ENCODE results near the gene OOSP4B. TPM values are rescaled to one million over a fixed set of nuclear protein-coding genes. Genes with fewer than 3 reads are reported as not detected.
"Not testable (repeated sequence)": the region's sequence is repeated elsewhere in the genome, so short reads cannot be mapped to it uniquely, and the experiment has no call there.

The OOSP4B gene
- total and polyA plus RNA-seq, 2 donors = 0.07 TPM; not detected in 1

DNA sequence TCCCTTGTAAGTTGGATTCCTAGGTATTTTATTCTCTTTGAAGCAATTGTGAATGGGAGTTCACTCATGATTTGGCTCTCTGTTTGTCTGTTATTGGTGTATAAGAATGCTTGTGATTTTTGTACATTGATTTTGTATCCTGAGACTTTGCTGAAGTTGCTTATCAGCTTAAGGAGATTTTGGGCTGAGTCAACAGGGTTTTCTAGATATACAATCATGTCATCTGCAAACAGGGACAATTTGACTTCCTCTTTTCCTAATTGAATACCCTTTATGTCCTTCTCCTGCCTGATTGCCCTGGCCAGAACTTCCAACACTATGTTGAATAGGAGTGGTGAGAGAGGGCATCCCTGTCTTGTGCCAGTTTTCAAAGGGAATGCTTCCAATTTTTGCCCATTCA, 33.4 kb downstream of the OOSP4B start:
- not testable (repeated sequence) for H3K4me1 ChIP-seq (ENCODE audit: control insufficient read depth in 2 of 2, insufficient read depth in 2 of 2, low read length in 2 of 2); H3K27me3 ChIP-seq (ENCODE audit: control insufficient read depth in 2 of 2, insufficient read depth in 1 of 2, low read length in 1 of 2); H3K36me3 ChIP-seq (ENCODE audit: control insufficient read depth in 2 of 2, insufficient read depth in 2 of 2, low read length in 1 of 2); DNase-seq (ENCODE audit: low read depth in 6 of 9, low spot score in 9 of 9); H3K27ac ChIP-seq (ENCODE audit: low read depth in 1 of 2, low read length in 1 of 2); H3K9me3 ChIP-seq (ENCODE audit: control insufficient read depth in 2 of 2, insufficient read depth in 1 of 2, low read length in 1 of 2); H3K4me3 ChIP-seq (ENCODE audit: low read length in 2 of 2)

DNA sequence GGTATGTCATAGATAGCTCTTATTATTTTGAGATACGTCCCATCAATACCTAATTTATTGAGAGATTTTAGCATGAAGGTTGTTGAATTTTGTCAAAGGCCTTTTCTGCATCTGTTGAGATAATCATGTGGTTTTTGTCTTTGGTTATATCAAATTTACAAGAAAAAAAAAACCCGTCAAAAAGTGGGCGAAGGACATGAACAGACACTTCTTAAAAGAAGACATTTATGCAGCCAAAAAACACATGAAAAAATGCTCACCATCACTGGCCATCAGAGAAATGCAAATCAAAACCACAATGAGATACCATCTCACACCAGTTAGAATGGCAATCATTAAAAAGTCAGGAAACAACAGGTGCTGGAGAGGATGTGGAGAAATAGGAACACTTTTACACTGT, 33.9 kb downstream of the OOSP4B start:
- not testable (repeated sequence) for DNase-seq (ENCODE audit: low read depth in 6 of 9, low spot score in 9 of 9); H3K4me1 ChIP-seq (ENCODE audit: control insufficient read depth in 2 of 2, insufficient read depth in 2 of 2, low read length in 2 of 2); H3K27me3 ChIP-seq (ENCODE audit: control insufficient read depth in 2 of 2, insufficient read depth in 1 of 2, low read length in 1 of 2); H3K4me3 ChIP-seq (ENCODE audit: low read length in 2 of 2); H3K36me3 ChIP-seq (ENCODE audit: control insufficient read depth in 2 of 2, insufficient read depth in 2 of 2, low read length in 1 of 2); H3K27ac ChIP-seq (ENCODE audit: low read depth in 1 of 2, low read length in 1 of 2); H3K9me3 ChIP-seq (ENCODE audit: control insufficient read depth in 2 of 2, insufficient read depth in 1 of 2, low read length in 1 of 2)
- WGBS = 82% methylated on average over 3 of the region's 3 CpGs

DNA sequence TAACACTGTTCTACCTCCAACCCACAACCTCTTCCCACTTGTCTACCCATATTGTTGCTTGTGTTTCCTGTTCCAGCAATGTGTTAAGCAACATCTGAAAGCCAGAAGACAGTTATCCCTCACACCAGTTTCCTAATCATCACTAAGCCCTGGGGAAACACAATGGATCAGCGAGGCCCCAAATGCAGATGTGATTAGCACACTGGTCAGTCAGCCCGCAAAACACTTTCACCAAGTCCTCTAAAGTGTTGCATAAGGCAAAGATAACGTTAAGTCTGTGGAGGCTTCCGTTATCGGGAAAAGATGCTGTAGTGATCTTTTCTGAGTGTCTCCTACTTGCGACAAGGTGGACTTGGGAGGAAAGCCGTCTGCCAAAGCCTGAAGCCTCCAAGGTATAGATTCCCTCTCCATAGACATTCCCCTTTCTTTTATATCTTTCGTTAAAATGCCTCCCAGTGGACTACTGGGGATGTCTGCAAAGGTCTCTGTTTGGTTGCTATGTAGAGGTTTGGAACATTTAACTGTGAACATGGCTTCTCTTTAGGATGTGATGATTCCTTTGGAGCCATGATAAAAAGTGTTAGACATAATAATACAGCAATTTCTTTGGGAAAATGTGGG, 39.5 kb downstream of the OOSP4B start, which contains the start of gene MS4A3:
TSS of gene MS4A3 (plus strand) at position 317 of the 621 bp plus-strand sequence. CDS start 4,496 bp downstream, outside the sequence.
- Histone ChIP-seq H3K36me3 (ENCODE audit: control insufficient read depth in 2 of 2, insufficient read depth in 2 of 2, low read length in 1 of 2) (no peaks in the 10 kb centered on the region), H3K4me1 (ENCODE audit: control insufficient read depth in 2 of 2, insufficient read depth in 2 of 2, low read length in 2 of 2) (no peaks in the 10 kb centered on the region), H3K27ac (ENCODE audit: low read depth in 1 of 2, low read length in 1 of 2) (no peak within 1 kb of the TSS), H3K27me3 (ENCODE audit: control insufficient read depth in 2 of 2, insufficient read depth in 1 of 2, low read length in 1 of 2) (no peaks in the 10 kb centered on the region), H3K9me3 (ENCODE audit: control insufficient read depth in 2 of 2, insufficient read depth in 1 of 2, low read length in 1 of 2) (no peaks in the 10 kb centered on the region), H3K4me3 (ENCODE audit: low read length in 2 of 2) (no peak within 1 kb of the TSS)
- WGBS = 91% methylated on average over 8 of the region's 8 CpGs
- no peak for DNase-seq (ENCODE audit: low read depth in 6 of 9, low spot score in 9 of 9)

DNA sequence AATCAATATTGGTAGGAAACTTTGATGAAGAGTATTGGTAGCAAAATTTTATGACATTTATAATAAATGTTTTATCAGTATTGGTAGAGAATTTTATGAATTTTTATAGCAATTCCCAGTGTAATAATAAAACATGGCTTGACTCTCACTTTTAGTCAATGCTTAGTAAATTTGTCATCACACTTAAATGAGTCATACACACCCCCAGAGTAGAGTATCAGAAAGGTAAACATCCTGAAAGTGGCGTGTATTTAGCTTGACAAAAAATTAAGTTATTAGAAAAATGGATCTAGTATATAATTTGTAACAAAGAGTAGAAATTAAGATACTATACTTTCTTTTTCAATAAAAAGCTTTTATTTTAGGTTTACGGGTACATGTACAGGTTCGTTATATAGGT, 42.1 kb downstream of the OOSP4B start:
- DNase-seq (ENCODE audit: low read depth in 6 of 9, low spot score in 9 of 9) = no peak
- H3K27ac ChIP-seq (ENCODE audit: low read depth in 1 of 2, low read length in 1 of 2) = no peak overlapping the region
- no peaks in the 10 kb centered on the region for H3K27me3 ChIP-seq (ENCODE audit: control insufficient read depth in 2 of 2, insufficient read depth in 1 of 2, low read length in 1 of 2)
- H3K36me3 ChIP-seq (ENCODE audit: control insufficient read depth in 2 of 2, insufficient read depth in 2 of 2, low read length in 1 of 2) = no peaks in the 10 kb centered on the region
- H3K4me1 ChIP-seq (ENCODE audit: control insufficient read depth in 2 of 2, insufficient read depth in 2 of 2, low read length in 2 of 2) = no peaks in the 10 kb centered on the region
- H3K4me3 ChIP-seq (ENCODE audit: low read length in 2 of 2) = no peak overlapping the region
- WGBS = 95% methylated on average over 3 of the region's 3 CpGs
- no peaks in the 10 kb centered on the region for H3K9me3 ChIP-seq (ENCODE audit: control insufficient read depth in 2 of 2, insufficient read depth in 1 of 2, low read length in 1 of 2)

DNA sequence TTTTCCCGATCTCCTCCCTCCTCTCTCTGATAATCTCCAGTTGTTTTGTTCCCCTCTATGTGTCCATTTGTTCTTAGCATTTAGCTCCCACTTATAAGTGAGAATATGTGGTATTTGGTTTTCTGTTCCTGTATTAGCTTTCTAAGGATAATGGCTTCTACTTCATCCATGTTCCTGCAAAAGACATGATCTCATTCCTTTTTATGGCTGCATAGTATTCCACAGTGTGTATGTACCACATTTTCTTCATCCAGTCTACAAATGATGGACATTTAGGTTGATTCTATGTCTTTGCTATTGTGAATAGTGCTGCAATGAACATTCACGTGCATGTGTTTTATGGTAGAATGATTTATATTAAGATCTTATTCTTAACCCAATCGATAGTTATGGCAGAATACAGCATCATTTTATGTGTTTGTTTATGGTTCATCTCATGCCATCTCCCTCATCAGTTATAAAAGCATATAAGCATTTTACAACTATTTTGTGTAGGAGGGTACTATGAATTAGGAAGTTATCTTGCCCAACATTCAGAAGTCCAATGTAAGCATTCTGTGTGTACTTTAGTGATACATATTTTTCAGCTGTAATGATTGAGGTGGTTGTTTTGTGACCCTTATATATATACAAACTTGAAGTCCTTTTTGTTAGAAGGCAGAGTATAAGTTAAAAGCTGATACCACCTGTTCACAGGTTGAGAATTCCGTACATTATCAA, 42.7 kb downstream of the OOSP4B start:
- Histone ChIP-seq H3K4me3 (ENCODE audit: low read length in 2 of 2) (no peak overlapping the region), H3K4me1 (ENCODE audit: control insufficient read depth in 2 of 2, insufficient read depth in 2 of 2, low read length in 2 of 2) (no peaks in the 10 kb centered on the region), H3K9me3 (ENCODE audit: control insufficient read depth in 2 of 2, insufficient read depth in 1 of 2, low read length in 1 of 2) (no peaks in the 10 kb centered on the region), H3K36me3 (ENCODE audit: control insufficient read depth in 2 of 2, insufficient read depth in 2 of 2, low read length in 1 of 2) (no peaks in the 10 kb centered on the region), H3K27ac (ENCODE audit: low read depth in 1 of 2, low read length in 1 of 2) (no peak overlapping the region), H3K27me3 (ENCODE audit: control insufficient read depth in 2 of 2, insufficient read depth in 1 of 2, low read length in 1 of 2) (no peaks in the 10 kb centered on the region)
- DNase-seq (ENCODE audit: low read depth in 6 of 9, low spot score in 9 of 9) = no peak
- WGBS = 97% methylated on average over 4 of the region's 4 CpGs

DNA sequence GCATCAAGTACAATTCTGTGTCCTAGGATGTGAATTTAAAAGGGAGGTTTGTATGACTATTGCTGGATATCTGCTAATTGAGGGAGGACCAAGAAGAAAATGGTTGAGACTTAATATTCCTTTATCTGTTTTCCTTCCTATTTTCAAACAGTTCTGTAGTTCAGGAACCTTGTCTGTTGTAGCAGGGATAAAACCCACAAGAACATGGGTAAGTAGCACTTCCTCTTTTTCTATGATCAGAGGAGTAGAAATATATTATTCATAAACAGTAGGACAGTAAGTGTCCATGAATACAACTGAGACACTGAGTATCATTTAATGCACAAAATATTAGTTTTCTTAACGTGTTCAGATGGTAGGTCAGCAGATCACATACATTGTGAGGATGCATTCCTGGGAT, 47.1 kb downstream of the OOSP4B start:
- Histone ChIP-seq H3K4me3 (ENCODE audit: low read length in 2 of 2) (no peak overlapping the region), H3K36me3 (ENCODE audit: control insufficient read depth in 2 of 2, insufficient read depth in 2 of 2, low read length in 1 of 2) (no peaks in the 10 kb centered on the region), H3K4me1 (ENCODE audit: control insufficient read depth in 2 of 2, insufficient read depth in 2 of 2, low read length in 2 of 2) (no peaks in the 10 kb centered on the region), H3K27me3 (ENCODE audit: control insufficient read depth in 2 of 2, insufficient read depth in 1 of 2, low read length in 1 of 2) (no peaks in the 10 kb centered on the region), H3K9me3 (ENCODE audit: control insufficient read depth in 2 of 2, insufficient read depth in 1 of 2, low read length in 1 of 2) (no peaks in the 10 kb centered on the region), H3K27ac (ENCODE audit: low read depth in 1 of 2, low read length in 1 of 2) (no peak overlapping the region)
- DNase-seq (ENCODE audit: low read depth in 6 of 9, low spot score in 9 of 9) = no peak
- 73% methylated on average over 1 of the region's 1 CpG for WGBS

DNA sequence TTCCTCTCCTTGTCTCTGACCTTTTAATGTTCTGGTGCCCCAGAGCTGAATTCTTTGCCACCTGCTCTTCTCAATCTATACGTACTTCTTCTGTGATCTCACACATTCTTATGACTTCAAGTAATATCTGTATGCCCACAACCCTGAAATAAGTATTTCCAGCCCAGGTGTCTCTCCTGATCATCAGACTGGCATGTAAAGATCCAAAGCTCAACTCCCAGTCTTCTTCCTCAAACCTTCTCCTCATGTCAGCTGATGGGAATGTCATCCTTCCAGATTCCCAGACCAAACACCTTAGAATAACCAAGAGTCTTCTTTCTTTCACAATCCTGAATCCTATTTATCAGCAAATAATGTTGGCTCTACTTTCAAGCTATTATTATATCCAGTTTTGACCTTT, 48.8 kb downstream of the OOSP4B start:
- Histone ChIP-seq H3K36me3 (ENCODE audit: control insufficient read depth in 2 of 2, insufficient read depth in 2 of 2, low read length in 1 of 2) (no peaks in the 10 kb centered on the region), H3K27ac (ENCODE audit: low read depth in 1 of 2, low read length in 1 of 2) (no peak overlapping the region), H3K27me3 (ENCODE audit: control insufficient read depth in 2 of 2, insufficient read depth in 1 of 2, low read length in 1 of 2) (no peaks in the 10 kb centered on the region), H3K4me1 (ENCODE audit: control insufficient read depth in 2 of 2, insufficient read depth in 2 of 2, low read length in 2 of 2) (no peaks in the 10 kb centered on the region), H3K4me3 (ENCODE audit: low read length in 2 of 2) (no peak overlapping the region), H3K9me3 (ENCODE audit: control insufficient read depth in 2 of 2, insufficient read depth in 1 of 2, low read length in 1 of 2) (no peaks in the 10 kb centered on the region)
- DNase-seq (ENCODE audit: low read depth in 6 of 9, low spot score in 9 of 9) = no peak
- WGBS = 98% methylated on average over 1 of the region's 1 CpG

DNA sequence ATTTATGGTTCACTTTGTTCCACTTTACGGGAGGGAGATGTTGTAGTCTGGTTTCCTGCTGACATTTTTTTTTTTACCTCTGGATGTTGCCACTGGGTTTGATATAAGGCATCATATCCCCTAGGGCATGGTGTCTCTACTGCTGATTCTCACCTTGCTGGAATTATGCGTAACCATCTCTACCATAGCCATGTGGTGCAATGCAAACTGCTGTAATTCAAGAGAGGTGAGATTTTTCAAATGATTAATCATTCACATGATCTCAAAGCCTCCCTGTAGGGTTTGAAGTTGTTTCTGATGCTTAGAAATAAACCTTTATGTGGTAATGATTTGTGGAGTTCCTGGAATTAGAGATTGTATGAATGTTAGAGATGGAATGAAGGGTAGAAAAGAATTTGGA, 52.5 kb downstream of the OOSP4B start:
- no peaks in the 10 kb centered on the region for H3K4me1 ChIP-seq (ENCODE audit: control insufficient read depth in 2 of 2, insufficient read depth in 2 of 2, low read length in 2 of 2)
- H3K36me3 ChIP-seq (ENCODE audit: control insufficient read depth in 2 of 2, insufficient read depth in 2 of 2, low read length in 1 of 2) = no peaks in the 10 kb centered on the region
- H3K4me3 ChIP-seq (ENCODE audit: low read length in 2 of 2) = no peak overlapping the region
- no peaks in the 10 kb centered on the region for H3K9me3 ChIP-seq (ENCODE audit: control insufficient read depth in 2 of 2, insufficient read depth in 1 of 2, low read length in 1 of 2)
- WGBS = 61% methylated on average over 2 of the region's 2 CpGs
- DNase-seq (ENCODE audit: low read depth in 6 of 9, low spot score in 9 of 9) = no peak
- no peaks in the 10 kb centered on the region for H3K27me3 ChIP-seq (ENCODE audit: control insufficient read depth in 2 of 2, insufficient read depth in 1 of 2, low read length in 1 of 2)
- H3K27ac ChIP-seq (ENCODE audit: low read depth in 1 of 2, low read length in 1 of 2) = no peak overlapping the region

DNA sequence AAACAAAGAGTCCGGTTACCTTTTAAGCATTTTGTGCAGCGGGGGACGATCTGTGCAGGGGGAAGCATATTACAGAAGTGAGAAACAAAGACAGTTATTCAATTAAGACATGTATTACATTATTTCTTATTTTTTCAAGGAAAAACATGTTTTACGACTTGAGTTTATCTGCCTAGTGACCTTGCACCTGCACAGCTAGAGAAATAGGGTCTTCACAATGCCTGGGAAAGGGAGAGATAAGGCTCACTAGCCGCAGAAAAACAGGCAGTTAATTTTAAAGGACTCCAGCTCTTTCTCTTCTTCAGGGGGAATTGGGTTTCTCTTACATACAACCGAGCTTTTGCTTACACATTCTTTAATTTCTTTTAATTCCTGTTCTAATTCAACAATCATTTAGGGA, 54.7 kb downstream of the OOSP4B start:
- H3K4me1 ChIP-seq (ENCODE audit: control insufficient read depth in 2 of 2, insufficient read depth in 2 of 2, low read length in 2 of 2) = not testable (repeated sequence)
- 97% methylated on average over 6 of the region's 6 CpGs for WGBS

More for the DNA sequence above, 54.7 kb downstream of the OOSP4B start:
- DNase-seq (ENCODE audit: low read depth in 6 of 9, low spot score in 9 of 9); H3K36me3 ChIP-seq (ENCODE audit: control insufficient read depth in 2 of 2, insufficient read depth in 2 of 2, low read length in 1 of 2); H3K4me3 ChIP-seq (ENCODE audit: low read length in 2 of 2); H3K9me3 ChIP-seq (ENCODE audit: control insufficient read depth in 2 of 2, insufficient read depth in 1 of 2, low read length in 1 of 2); H3K27me3 ChIP-seq (ENCODE audit: control insufficient read depth in 2 of 2, insufficient read depth in 1 of 2, low read length in 1 of 2); H3K27ac ChIP-seq (ENCODE audit: low read depth in 1 of 2, low read length in 1 of 2): not testable (repeated sequence)

Measured in thymus (tissue), 11 donors.